GM12801 (cell line): ENCODE measurements around the gene ZNF574.

Experiments used
- TF ChIP-seq, protein P1 (sequence below): IDR thresholded peaks from one replicate; pipeline ENCODE4 v1.5.1; 2011; ENCODE audit warnings: control low read depth; ENCODE audit not compliant: insufficient read length; ENCODE audit errors: extremely low read depth

The ZNF574 gene

DNA sequence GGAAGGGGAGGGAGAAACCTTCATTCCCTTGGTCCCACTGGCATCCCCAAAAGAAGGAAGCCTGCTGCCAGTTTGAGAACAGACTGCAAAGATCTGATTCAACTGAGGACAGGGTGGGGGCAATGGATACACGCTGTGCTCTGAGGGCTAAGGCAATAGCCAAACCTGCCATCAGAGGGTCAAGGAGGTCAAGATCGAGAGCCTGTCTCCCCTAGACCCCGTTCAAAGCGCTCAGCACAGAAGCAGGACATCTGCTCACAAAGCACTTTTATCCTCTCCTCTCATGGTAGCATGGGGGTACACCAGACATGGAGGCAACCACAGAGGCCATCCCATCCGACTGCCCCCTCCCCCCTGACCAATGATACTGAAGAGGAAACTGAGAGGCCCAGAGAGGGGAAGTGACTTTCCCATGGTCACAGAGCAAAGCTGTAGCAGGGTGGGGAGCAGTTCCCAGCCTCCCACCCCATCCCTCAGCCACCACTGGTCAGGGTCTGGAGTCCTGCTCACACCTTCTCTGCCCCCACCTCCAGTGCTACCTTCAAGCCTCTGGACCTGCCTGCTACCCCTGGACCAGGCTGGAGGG is 45.2 kb downstream of the ZNF574 start:
- TF ChIP-seq, protein P1, sequence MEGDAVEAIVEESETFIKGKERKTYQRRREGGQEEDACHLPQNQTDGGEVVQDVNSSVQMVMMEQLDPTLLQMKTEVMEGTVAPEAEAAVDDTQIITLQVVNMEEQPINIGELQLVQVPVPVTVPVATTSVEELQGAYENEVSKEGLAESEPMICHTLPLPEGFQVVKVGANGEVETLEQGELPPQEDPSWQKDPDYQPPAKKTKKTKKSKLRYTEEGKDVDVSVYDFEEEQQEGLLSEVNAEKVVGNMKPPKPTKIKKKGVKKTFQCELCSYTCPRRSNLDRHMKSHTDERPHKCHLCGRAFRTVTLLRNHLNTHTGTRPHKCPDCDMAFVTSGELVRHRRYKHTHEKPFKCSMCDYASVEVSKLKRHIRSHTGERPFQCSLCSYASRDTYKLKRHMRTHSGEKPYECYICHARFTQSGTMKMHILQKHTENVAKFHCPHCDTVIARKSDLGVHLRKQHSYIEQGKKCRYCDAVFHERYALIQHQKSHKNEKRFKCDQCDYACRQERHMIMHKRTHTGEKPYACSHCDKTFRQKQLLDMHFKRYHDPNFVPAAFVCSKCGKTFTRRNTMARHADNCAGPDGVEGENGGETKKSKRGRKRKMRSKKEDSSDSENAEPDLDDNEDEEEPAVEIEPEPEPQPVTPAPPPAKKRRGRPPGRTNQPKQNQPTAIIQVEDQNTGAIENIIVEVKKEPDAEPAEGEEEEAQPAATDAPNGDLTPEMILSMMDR, result no peak

DNA sequence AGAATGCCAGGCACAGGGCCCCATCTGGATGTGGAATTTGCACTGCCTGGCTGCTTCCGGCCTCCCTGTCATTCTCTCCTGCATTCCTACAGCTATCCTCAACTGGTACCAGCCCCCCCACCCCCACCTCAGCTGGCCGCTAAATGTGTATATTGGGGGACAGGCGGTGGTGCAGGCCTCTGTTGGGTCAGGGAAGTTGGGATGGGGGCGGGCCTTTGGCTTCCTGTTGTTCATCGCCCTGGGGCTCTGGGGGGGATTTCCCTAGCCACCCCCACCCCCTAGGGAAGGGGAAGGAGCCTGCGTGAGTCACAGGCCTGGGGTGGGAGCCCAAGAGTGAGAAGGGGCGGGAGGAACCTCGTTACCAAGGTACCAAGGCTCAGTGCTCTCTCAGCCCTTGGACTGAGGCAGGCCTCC is 45.7 kb downstream of the ZNF574 start:
- TF ChIP-seq, protein P1, result no peak

DNA sequence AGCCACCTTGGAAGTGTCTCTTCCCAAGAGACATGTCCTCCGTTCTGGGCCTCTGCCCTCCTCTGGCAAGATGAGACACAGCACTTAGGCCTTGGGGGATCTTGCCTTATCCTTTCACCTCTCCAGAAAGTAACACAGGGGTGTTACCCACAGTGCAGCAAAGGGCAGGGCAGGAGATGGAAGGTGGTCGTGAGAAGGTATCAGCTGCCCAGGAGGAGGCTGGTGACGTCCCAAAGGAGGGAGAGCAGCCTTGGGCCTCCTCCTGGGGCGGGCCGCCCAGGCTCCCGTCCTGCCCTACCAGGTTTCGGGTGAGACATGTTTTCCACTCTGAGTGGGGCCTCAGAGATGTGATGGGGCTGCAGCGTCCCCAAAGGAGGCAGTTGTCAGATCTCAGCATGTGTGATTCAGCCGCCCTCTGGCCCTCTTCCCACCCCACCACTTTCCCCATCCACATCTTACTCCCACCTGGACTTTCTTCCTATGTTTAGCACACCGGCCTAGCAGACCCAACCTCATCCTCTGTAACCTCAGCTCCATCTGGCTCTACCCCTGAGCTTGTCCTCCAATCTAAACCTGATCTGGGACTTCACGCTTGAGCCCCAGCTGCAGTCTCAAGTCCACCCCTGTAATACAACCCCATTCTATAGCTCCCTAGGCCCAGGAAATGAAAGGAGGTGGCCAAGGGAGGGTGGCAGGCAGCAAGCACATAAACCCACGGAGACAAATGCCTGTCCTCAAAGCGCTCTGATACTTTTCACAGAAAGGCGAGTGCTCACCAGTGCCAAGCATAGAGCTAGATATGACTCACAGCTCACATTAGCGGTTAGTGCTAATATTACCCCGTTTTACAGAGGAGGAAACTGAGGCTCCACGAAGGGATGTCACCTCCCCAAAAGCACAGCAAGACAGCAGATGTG is 47.0 kb downstream of the ZNF574 start:
- TF ChIP-seq, protein P1, result no peak

DNA sequence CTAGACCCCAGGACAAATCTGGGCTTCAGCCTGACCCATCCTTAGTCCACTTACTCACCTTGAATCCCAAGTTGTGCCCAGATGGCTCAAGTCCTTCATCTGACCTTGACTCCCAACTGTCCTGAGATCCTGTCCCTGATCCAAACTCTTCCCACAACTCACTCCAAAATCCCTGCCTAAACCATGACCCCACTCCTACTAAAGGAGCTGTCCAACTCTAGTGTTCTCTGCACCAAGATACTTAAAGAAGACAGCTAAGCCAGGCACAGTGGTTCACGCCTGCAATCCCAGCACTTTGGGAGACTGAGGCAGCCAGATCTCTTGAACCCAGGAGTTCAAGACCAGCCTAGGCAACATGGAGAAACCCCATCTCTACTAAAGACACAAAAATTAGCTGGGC is 47.8 kb downstream of the ZNF574 start:
- TF ChIP-seq, protein P1, result no peak

DNA sequence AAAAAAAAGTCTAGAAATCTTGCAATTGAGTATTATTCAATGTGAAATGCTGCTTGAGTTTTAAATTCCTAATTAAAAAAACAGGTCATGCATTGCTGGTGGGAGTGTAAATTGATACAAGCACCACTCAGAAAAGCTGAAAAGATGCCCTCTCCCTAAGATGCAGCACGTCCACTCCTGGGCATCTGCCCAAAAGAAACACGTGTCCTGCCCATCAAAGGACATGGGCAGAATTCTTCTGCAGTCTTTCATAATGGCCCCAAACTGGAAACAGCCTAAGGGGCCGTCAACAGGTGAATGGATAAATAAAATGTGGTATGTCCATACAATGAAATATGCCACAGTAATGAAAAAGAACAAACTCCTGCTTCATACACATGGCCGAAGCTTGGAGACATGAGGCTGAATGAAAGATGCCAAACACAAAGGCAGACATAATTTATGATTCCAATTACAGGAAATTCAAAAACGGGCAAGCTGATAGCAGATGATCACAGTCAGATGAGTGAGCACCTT is 48.5 kb downstream of the ZNF574 start:
- TF ChIP-seq, protein P1, result no peak

DNA sequence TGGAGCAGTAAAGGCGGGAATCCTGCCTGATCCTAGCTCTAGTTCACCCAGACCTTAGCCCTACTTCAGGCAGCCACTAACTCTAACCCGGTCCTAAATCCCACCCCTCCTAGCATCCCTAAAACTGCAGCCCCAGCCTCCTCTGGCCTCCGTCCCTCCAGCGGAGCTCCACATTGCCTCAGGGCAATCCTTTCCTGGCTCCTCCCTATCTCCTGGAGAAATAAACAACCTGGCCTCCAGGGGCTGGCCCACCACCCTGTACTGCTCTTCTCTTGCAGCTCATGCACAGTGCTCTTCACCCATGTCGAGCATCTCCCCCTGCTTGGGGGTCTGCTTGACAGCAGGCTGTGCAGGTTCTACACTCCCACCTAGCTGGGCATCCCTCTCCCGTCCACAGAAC is 49.6 kb downstream of the ZNF574 start:
- TF ChIP-seq, protein P1, result no peak

DNA sequence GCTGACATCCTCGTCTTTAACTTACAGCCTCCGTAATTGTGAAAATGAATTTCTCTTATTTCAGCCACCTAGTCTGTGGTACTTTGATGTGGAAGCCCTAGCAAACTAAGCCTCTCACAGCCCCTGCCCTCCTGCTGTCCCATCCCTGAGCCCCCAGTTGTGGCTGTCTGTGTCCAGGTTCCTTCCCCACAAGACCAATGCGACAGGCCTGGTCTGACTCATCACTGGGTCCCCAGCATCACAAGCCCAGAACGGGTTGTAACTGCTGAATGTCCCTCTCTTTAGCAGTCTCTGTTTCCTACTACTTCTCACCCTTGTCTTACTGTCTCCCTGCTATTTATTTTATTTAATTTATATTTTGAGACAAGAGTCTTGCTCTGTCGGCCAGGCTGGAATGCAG is 50.6 kb downstream of the ZNF574 start:
- TF ChIP-seq, protein P1, result no peak
